Thyroid gland (tissue), 4 donors: Measurements from ENCODE around the gene ACVR2A.

ENCODE experiments used
- CTCF ChIP-seq, 6 experiments: fragments of 200-600 bp in 3 of 6; fragments of 450-650 bp in 3 of 6; sonication (generic) in 3 of 6; IDR thresholded peaks; one replicate each; pipeline ENCODE4 v1.5.1; 2016 to 2019; ENCODE audit warnings: antibody characterized with exemption in 6 of 6, mild to moderate bottlenecking in 2 of 6, inconsistent platforms in 1 of 6, moderate library complexity in 1 of 6
- POLR2A ChIP-seq, 2 donors: fragments of 450-650 bp; IDR thresholded peaks; one replicate each; pipeline ENCODE4 v1.6.1; 2017; ENCODE audit warnings: antibody characterized with exemption in 2 of 2, mild to moderate bottlenecking in 2 of 2, moderate library complexity in 1 of 2

- TF ChIP-seq CTCF (IDR thresholded peaks at IDR 0.05) = no peak
- no peak for TF ChIP-seq POLR2A (IDR thresholded peaks at IDR 0.05)
Observed at GRCh38 chr2:147827088-147827375, 17.8 kb upstream of the ACVR2A start.
